ENCODE data around the gene STX12.

DNA sequence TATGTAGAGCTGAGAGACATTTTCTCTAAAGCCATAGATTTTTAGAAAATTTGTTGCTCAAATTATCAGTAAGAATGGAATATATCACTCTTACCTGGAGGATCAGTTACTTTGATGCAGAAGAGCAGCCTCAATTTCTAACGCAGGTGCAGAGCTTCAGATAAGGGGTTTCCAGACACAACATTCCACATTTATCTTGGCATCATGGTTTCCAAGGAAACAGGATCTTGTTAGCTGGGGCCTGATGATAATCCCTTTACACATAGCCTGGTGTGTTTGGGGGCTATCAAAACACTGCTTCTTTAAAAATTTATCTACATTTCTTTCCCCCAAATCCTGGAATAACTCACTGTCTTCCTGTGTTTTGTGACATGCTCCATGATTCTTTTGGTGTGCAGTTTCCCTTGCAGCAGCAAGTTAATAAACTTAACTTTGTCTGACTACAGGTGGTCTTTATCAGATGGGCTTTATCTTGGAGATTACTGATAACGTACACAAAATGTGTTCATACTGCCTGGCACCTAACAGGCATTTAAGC lies 2.7 kb upstream of the STX12 start:
- TF ChIP-seq, protein P1, sequence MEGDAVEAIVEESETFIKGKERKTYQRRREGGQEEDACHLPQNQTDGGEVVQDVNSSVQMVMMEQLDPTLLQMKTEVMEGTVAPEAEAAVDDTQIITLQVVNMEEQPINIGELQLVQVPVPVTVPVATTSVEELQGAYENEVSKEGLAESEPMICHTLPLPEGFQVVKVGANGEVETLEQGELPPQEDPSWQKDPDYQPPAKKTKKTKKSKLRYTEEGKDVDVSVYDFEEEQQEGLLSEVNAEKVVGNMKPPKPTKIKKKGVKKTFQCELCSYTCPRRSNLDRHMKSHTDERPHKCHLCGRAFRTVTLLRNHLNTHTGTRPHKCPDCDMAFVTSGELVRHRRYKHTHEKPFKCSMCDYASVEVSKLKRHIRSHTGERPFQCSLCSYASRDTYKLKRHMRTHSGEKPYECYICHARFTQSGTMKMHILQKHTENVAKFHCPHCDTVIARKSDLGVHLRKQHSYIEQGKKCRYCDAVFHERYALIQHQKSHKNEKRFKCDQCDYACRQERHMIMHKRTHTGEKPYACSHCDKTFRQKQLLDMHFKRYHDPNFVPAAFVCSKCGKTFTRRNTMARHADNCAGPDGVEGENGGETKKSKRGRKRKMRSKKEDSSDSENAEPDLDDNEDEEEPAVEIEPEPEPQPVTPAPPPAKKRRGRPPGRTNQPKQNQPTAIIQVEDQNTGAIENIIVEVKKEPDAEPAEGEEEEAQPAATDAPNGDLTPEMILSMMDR (conservative IDR thresholded peaks at IDR 0.05; ENCODE audit: low read length), result no peak
- no peak for TF ChIP-seq EZH2phosphoT487 (IDR thresholded peaks at IDR 0.05; ENCODE audit: borderline replicate concordance)
